ENCODE results near the gene STK35.

DNA sequence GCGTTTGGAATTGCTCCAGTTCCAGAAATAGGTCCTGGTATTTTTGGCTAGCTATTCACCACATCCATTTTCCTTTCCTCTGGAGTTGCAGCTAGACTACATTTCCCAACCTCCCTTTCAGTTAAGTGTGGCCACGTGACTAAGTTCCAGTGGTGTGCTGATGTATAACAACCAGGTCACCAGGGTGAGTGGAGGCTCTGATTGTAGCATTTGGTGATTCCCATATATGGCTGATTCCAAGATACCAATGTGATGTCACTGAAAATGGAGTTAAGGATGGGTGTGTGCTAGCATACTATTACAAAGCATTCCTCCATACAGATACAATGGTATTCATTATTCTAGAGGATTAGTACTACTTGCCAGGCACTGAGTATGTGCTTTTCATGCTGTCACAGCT is 49.7 kb upstream of the STK35 start:
- TF ChIP-seq, protein P1, sequence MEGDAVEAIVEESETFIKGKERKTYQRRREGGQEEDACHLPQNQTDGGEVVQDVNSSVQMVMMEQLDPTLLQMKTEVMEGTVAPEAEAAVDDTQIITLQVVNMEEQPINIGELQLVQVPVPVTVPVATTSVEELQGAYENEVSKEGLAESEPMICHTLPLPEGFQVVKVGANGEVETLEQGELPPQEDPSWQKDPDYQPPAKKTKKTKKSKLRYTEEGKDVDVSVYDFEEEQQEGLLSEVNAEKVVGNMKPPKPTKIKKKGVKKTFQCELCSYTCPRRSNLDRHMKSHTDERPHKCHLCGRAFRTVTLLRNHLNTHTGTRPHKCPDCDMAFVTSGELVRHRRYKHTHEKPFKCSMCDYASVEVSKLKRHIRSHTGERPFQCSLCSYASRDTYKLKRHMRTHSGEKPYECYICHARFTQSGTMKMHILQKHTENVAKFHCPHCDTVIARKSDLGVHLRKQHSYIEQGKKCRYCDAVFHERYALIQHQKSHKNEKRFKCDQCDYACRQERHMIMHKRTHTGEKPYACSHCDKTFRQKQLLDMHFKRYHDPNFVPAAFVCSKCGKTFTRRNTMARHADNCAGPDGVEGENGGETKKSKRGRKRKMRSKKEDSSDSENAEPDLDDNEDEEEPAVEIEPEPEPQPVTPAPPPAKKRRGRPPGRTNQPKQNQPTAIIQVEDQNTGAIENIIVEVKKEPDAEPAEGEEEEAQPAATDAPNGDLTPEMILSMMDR (IDR thresholded peaks at IDR 0.05; ENCODE audit: extremely low read depth in 1 of 2, insufficient read depth in 1 of 2, low read depth in 1 of 2, low read length in 2 of 2): no peak
- no peak for TF ChIP-seq MYC (IDR thresholded peaks at IDR 0.05; ENCODE audit: low read depth, low read length)

All from endothelial cell of umbilical vein (primary cell).